Measurements from ENCODE around the gene MRPL22.

DNA sequence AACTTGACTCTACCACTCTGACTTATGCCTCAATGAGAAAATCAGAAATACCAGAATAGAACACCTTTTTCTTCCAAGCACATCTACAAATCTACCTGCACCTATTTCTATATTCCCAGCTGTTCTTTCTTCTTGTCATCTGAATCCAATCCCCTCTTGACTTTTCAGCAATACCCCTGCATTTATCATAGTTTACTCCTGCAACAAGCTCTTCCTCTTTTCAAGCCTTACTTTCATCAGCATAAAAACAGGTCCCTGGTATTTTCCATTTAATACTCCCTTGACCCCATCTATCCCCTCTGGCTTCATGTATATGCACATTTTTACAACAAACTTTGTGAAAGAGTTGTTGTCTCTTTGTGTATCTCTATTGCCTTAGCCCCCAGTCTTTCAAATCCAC is 6.0 kb upstream of the MRPL22 start:
- TF ChIP-seq CTCF (conservative IDR thresholded peaks at IDR 0.05) (no peak), ZFX (IDR thresholded peaks at IDR 0.05) (no peak)

Measured in C4-2B (cell line).